Activated naive CD4-positive, alpha-beta T cell treated with anti-CD3 and anti-CD28 coated beads for 36 hours (primary cell): ENCODE data around the gene HMGN5. TPM values are rescaled to one million over a fixed set of nuclear protein-coding genes. Genes with fewer than 3 reads are reported as not detected.

Experiments
- CTCF ChIA-PET: fragments of 350-600 bp; sonication (Branson Sonifier 250); formaldehyde crosslinking; loops from one replicate; lab custom pipeline; 2021; ENCODE audit warnings: antibody characterized with exemption; lab: Charles Lee
- DNase-seq: peaks from one replicate; pipeline ENCODE4 v3.0.0-alpha.2; 2020
- H3K27ac Mint-ChIP-seq: one replicate; pipeline ENCODE4 v1.8.0; 2021; ENCODE audit warnings: mild to moderate bottlenecking, mixed read lengths
- H3K27me3 Mint-ChIP-seq: one replicate; pipeline ENCODE4 v1.8.0; 2021; ENCODE audit warnings: low read depth, mixed read lengths
- H3K36me3 Mint-ChIP-seq: one replicate; pipeline ENCODE4 v1.8.0; 2021; ENCODE audit warnings: low read depth, mixed read lengths
- H3K4me1 Mint-ChIP-seq: one replicate; pipeline ENCODE4 v1.8.0; 2021; ENCODE audit warnings: low read depth, mixed read lengths
- H3K4me3 Mint-ChIP-seq: one replicate; pipeline ENCODE4 v1.8.0; 2021; ENCODE audit warnings: mild to moderate bottlenecking, moderate library complexity, mixed read lengths
- H3K9me3 Mint-ChIP-seq: one replicate; pipeline ENCODE4 v1.8.0; 2021; ENCODE audit warnings: mixed read lengths
- intact Hi-C: fragments of 100-400 bp; cut with micrococcal nuclease; formaldehyde crosslinking; loops from one replicate; pipeline ENCODE4 v1.15.1; 2023
- total RNA-seq, 2 experiments: library from RNA; stranded (reverse); gene quantifications; one replicate each; pipeline ENCODE4 v1.2.3, GENCODE V29; 2021

Gene HMGN5
- total RNA-seq, 2 experiments from 2014 or later, result 6.2 to 6.3 TPM

DNA sequence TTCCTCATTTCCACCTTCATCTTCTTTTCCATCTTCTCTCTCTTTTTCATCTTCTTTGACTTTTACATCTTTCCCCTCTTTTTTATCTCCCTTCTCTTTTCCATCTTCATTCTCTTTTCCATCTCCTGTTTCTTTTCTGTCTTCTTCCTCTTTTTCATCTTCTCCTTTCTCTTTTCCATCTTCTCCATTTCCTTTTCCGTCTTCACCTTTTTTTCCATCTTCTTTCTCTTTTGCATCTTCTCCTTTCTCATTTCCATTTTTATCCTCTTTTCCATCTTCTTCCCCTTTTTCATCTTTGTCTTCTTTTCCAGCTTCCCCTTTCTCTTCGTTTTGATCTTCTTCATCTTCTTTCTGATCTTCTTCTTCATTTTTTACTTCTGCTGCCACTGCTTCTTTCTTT is 87.0 kb downstream of the HMGN5 start:
- H3K4me3 Mint-ChIP-seq, result no peak overlapping the region
- no peaks in the 10 kb centered on the region for H3K9me3 Mint-ChIP-seq
- intact Hi-C loops, result no loop called here

GRCh38 chrX:81110286-81110685 is 91.4 kb downstream of the HMGN5 start:
- CTCF ChIA-PET, result no interaction called here
- no peaks in the 10 kb centered on the region for H3K27me3 Mint-ChIP-seq
- H3K36me3 Mint-ChIP-seq, result no peaks in the 10 kb centered on the region
- H3K4me3 Mint-ChIP-seq, result no peak overlapping the region
- H3K4me1 Mint-ChIP-seq, result no peaks in the 10 kb centered on the region
- no peaks in the 10 kb centered on the region for H3K9me3 Mint-ChIP-seq
- no peak for DNase-seq
- intact Hi-C loops, result no loop called here
- no peak overlapping the region for H3K27ac Mint-ChIP-seq

More for the DNA sequence above, 87.0 kb downstream of the HMGN5 start:
- CTCF ChIA-PET, result no interaction called here
- Mint-ChIP-seq H3K27me3 (no peaks in the 10 kb centered on the region), H3K36me3 (no peaks in the 10 kb centered on the region), H3K27ac (no peak overlapping the region), H3K4me1 (peaks cover 2% of the 10 kb centered on the region)
- no peak for DNase-seq

GRCh38 chrX:81082649-81083048 is 119.1 kb downstream of the HMGN5 start:
- peaks cover 7% of the 10 kb centered on the region for H3K9me3 Mint-ChIP-seq
- CTCF ChIA-PET, result no interaction called here
- intact Hi-C loops, result no loop called here
- H3K27me3 Mint-ChIP-seq, result no peaks in the 10 kb centered on the region
- no peaks in the 10 kb centered on the region for H3K4me1 Mint-ChIP-seq
- H3K27ac Mint-ChIP-seq, result no peak overlapping the region
- no peak overlapping the region for H3K4me3 Mint-ChIP-seq
- H3K36me3 Mint-ChIP-seq, result no peaks in the 10 kb centered on the region
- DNase-seq, result no peak

Other genes with a start within 250 kb of the HMGN5 start
- 10 to 100 TPM; 48.3 to 54.3 TPM for gene SH3BGRL, start 189 bp upstream of the HMGN5 start, total RNA-seq